Inflammatory macrophage (primary cell): ENCODE data around the gene FHL2.

ENCODE experiments used
- DNase-seq, 2 donors: peaks; one replicate each; pipeline ENCODE4 v3.0.0-alpha.2; 2020 to 2022

FHL2 gene

GRCh38 chr2:105378276-105378840 lies 20.5 kb downstream of the FHL2 start:
- no peak for DNase-seq

DNA sequence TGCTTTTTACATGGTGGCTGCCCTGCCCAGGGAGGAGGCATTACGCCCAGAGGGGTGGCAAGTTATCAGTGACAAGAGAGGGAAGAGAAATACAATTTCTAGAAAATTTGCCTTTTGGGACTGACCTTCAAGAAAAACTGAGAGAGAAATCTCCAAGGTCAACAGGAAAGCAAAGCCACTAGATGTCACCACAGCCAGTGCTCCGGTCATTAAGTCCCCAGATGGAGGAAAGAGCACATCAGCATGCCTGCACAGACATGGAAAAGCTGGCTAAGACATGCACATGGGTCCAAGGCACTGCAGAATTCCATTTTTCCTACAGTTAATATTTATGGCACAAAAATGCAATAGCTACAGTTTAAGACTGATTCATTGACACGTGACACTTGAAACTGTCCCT lies 21.0 kb downstream of the FHL2 start:
- peak in 1 of 2 donors; percentile 13 for DNase-seq

GRCh38 chr2:105376789-105377240 lies 22.0 kb downstream of the FHL2 start:
- no peak for DNase-seq

GRCh38 chr2:105376010-105376409 lies 22.8 kb downstream of the FHL2 start:
- no peak for DNase-seq

DNA sequence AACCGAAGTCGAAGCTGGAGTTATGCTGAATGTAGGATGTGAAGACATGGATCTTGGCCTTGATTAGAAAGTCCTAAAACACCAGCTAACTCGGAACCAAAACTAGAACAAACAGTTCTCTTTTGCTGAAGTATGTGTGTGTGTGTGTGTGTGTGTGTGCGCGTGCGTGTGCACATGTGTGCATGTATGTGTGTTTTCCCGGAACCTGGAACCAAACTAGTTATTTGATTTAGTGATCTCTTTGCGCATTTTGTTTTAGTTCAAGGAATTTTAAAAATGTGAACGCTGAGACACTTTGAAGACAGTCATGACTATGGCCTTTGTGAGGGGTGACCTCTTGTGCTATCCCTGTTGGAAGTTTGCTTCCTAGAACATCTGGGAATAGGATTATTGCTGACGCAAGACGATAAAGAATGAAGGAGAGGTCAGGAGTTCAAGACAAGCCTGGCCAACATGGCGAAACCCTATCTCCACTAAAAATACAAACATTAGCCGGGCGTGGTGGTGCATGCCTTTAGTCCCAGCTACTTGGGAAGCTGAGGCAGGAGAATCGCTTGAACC lies 23.8 kb downstream of the FHL2 start:
- DNase-seq: no peak

GRCh38 chr2:105373895-105374401 lies 24.9 kb downstream of the FHL2 start:
- DNase-seq: no peak

- DNase-seq: no peak
Measured at GRCh38 chr2:105373344-105373781, 25.5 kb downstream of the FHL2 start.

GRCh38 chr2:105371810-105372209 lies 27.0 kb downstream of the FHL2 start:
- no peak for DNase-seq

DNA sequence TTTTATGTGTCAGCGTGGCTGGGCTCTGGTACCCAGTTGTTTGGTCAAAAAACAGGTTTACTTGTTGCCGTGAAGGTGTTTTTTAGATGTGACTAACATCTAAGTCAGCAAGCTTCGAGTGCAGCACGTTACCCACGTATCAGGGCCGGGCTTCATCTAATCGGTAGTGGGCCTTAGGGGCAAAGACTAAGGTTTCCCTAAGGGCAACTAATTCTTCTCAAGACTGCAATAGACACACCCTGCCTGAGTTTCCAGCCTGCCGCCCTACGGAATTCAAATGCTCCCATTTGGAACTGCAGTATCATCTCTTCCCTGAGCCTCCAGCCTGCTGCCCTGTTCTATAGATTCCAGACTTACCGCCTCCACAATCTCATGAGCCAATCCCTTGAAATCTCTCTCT lies 27.7 kb downstream of the FHL2 start:
- DNase-seq: no peak

- peak; percentile 82 to 89 for DNase-seq
Measured at GRCh38 chr2:105369777-105370690, 28.8 kb downstream of the FHL2 start.

DNA sequence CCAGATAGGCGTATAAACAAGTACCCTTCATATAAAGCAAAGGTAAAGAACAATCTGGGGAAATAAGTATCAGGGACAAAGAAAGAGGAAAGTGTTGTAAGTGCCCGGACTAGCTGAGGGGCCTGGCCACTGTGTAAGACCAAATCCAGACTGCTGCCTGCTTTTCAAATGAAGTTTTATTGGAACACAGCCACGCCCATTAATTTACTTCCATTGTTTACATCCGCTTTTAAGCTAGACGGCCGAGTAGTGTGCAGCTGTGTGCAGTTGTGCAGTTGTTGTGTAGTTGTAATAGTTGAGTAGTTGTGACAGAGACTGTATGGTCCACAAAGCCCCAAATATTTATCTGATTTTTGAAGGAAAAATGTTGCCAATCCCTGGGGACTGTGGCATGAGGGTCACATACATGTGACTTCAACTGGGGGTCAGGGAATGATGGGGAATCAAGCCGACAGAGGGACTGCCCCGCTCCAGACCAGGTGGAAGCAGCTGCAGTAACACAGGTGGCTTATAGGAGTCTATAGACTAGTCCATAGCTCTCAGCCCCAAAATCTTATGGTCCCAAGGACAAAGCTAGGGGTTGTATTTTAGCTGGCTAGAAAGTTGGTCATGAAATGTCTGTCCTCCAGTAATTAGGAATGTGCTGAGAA lies 30.0 kb downstream of the FHL2 start:
- no peak for DNase-seq

GRCh38 chr2:105365206-105365605 lies 33.6 kb downstream of the FHL2 start:
- no peak for DNase-seq

GRCh38 chr2:105364436-105365139 lies 34.3 kb downstream of the FHL2 start:
- DNase-seq: no peak

DNA sequence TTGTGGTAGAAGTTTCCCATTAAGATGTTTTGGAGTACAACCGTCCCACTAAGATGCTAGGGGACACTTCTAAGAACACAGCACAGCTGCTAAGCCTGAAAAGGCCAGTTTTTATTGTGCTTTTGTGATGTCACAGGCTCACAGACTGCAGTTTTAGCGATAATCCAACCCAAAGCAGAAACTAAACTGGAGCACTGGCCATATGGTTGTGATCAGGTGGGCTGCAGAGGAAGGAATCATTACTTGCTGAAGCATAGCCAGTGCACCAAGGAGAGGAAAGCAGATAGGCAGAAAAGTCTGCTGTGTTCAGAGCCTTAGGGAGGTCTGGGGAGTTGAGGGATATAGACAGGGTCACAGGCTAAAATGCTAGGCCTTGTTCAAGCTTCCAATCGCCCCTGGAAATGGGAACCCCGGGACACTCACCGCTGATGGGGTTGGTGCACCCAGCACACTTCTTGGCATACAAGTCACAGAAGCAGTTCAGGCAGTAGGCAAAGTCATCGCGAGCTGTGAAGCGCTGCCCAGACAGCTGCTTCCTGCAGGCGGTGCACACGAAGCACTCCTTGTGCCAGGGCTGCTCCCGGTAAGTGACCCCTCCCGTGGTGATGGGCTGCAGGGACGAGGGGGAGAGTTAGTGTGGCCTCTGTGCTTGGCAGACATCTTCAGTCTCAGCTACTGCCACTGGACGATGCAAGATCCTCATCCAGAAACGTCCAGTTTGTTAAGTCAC lies 35.8 kb downstream of the FHL2 start:
- DNase-seq: no peak

GRCh38 chr2:105361102-105361889 lies 37.6 kb downstream of the FHL2 start:
- DNase-seq: no peak

- no peak for DNase-seq
Measured at GRCh38 chr2:105358593-105358992, 40.3 kb downstream of the FHL2 start.

GRCh38 chr2:105357122-105357521 lies 41.7 kb downstream of the FHL2 start:
- DNase-seq: no peak

DNA sequence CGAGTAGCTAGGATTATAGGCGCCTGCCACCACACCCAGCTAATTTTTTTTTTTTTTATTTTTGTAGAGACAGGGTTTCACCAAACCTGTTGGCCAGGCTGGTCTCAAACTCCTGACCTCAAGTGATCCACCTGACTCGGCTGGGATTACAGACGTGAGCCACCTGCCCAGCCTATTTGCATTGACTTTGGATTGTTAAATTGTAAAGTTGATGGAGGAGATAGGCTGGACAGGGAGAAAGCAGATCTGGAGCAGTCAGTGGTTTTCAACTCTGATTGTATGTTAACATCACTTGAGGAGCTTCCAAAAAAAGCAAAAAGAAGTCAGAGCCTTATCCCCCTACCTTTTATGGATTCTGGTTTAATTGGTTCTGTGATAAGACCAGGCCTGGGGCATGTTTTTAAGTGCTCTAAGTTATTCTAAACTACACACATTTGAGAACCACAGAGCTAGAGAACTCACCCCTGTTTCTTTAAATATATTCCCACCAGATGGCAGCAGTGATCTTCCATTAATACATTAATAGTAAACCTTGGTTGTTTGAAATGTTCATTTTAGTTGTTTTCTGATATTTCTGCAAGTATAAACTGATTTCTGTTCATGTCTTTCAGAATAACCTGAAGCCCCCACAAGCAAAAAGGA lies 54.0 kb downstream of the FHL2 start:
- DNase-seq: peak in 1 of 2 donors; percentile 22

GRCh38 chr2:105339414-105339813 lies 59.4 kb downstream of the FHL2 start:
- no peak for DNase-seq

DNA sequence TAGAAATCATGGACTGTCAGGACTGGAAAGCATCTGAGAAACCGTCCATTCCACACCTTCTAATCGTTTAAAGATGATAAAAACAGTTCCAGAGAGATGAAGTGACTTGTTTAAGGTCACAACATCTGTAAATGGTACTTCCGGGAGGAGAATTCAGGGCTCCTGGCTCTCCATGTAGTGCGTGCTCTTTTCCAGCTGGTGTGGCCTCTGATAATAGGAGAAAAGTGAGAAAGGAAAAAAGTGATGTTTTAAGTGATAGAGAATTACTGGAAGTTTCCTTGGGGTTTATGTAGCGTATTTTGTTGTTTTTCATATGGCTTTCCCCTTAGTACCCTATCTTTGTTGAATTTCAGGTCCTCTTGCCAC lies 60.8 kb downstream of the FHL2 start:
- DNase-seq: no peak
